Measurements from ENCODE around the gene PARP14. TPM values are rescaled to one million over a fixed set of nuclear protein-coding genes. Genes with fewer than 3 reads are reported as not detected.

The PARP14 gene, protein sequence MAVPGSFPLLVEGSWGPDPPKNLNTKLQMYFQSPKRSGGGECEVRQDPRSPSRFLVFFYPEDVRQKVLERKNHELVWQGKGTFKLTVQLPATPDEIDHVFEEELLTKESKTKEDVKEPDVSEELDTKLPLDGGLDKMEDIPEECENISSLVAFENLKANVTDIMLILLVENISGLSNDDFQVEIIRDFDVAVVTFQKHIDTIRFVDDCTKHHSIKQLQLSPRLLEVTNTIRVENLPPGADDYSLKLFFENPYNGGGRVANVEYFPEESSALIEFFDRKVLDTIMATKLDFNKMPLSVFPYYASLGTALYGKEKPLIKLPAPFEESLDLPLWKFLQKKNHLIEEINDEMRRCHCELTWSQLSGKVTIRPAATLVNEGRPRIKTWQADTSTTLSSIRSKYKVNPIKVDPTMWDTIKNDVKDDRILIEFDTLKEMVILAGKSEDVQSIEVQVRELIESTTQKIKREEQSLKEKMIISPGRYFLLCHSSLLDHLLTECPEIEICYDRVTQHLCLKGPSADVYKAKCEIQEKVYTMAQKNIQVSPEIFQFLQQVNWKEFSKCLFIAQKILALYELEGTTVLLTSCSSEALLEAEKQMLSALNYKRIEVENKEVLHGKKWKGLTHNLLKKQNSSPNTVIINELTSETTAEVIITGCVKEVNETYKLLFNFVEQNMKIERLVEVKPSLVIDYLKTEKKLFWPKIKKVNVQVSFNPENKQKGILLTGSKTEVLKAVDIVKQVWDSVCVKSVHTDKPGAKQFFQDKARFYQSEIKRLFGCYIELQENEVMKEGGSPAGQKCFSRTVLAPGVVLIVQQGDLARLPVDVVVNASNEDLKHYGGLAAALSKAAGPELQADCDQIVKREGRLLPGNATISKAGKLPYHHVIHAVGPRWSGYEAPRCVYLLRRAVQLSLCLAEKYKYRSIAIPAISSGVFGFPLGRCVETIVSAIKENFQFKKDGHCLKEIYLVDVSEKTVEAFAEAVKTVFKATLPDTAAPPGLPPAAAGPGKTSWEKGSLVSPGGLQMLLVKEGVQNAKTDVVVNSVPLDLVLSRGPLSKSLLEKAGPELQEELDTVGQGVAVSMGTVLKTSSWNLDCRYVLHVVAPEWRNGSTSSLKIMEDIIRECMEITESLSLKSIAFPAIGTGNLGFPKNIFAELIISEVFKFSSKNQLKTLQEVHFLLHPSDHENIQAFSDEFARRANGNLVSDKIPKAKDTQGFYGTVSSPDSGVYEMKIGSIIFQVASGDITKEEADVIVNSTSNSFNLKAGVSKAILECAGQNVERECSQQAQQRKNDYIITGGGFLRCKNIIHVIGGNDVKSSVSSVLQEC (N-terminal part only)
- 10 to 100 TPM; 16.8 to 49.7 (median 34.4) TPM for total RNA-seq
- polyA plus RNA-seq = 10 to 100 TPM in 1 of 3 donors, 1 to 10 TPM in 2; 5.0 to 11.0 (median 5.9) TPM
- long read RNA-seq, donor 1 = 0 reads
- long read RNA-seq, donor 2 = 0 reads
- long read RNA-seq, donor 3 = 0 reads
- long read RNA-seq, donor 4 = 0 reads
- long read RNA-seq, donor 5, full-length matches to known transcripts = 1 of 1 reads
- long read RNA-seq, donor 5, partial matches to known transcripts = 0 of 1 reads
- long read RNA-seq, donor 5, other reads (novel, unspliced or antisense) = 0 of 1 reads
- long read RNA-seq, donor 6 = 0 reads
- long read RNA-seq, donor 7 = 0 reads
- long read RNA-seq, donor 8 = 0 reads
- long read RNA-seq, donor 9 = 0 reads
- long read RNA-seq, donor 10 = 0 reads

DNA sequence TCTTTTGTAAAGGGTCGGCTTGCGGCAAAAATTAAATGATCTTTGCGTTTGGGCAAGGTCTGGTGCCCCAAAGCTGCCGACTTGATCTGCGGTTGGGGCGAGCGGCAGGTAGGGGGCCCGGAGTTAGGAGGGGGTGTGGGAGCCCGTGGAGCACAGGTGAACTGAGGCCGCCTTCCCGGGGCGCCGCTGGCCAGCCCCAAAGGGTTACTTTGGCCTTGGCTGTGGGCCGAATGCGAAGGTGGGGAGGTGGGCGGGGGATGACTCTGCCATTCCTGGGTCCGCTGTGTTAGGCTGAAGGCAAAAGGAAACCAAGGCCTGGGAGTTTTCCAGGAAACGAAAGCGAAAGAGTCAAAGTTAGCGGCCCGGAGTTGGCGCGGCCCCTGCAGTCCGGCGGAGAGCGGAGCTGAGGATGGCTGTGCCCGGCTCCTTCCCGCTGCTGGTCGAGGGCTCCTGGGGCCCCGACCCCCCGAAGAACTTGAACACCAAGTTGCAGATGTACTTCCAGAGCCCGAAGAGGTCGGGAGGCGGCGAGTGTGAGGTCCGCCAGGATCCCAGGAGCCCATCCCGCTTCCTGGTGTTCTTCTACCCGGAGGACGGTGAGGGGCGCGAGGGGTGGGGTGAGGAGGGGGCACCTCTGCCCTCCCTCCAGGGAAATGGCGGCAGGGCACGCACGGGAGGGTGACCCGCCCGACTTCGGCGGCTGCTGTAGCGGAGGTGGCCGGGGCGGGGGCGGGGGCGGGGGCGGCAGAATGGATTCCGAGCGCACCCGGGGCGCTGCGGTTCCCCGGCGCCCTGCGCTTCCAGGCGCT is at the start of gene PARP14:
Gene PARP14 (plus strand): TSS at position 365 of the 809 bp plus-strand sequence. CDS start 45 bp downstream, at position 410.
- WGBS, 5 donors = 0 to 1% (median 0%) methylated on average over 37 to 63 of the region's 63 CpGs
- no peaks in the 10 kb centered on the region for H3K36me3 ChIP-seq
- TF ChIP-seq POLR2AphosphoS5 (IDR thresholded peaks at IDR 0.05) (peak in 2 of 3 donors; percentile 71 to 83), POLR2A (IDR thresholded peaks at IDR 0.05) (no peak)
- TF ChIP-seq, protein P1, sequence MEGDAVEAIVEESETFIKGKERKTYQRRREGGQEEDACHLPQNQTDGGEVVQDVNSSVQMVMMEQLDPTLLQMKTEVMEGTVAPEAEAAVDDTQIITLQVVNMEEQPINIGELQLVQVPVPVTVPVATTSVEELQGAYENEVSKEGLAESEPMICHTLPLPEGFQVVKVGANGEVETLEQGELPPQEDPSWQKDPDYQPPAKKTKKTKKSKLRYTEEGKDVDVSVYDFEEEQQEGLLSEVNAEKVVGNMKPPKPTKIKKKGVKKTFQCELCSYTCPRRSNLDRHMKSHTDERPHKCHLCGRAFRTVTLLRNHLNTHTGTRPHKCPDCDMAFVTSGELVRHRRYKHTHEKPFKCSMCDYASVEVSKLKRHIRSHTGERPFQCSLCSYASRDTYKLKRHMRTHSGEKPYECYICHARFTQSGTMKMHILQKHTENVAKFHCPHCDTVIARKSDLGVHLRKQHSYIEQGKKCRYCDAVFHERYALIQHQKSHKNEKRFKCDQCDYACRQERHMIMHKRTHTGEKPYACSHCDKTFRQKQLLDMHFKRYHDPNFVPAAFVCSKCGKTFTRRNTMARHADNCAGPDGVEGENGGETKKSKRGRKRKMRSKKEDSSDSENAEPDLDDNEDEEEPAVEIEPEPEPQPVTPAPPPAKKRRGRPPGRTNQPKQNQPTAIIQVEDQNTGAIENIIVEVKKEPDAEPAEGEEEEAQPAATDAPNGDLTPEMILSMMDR (IDR thresholded peaks at IDR 0.05) = peak in 2 of 7 experiments; percentile 15 to 34
- H3K27me3 ChIP-seq = no peaks in the 10 kb centered on the region
- H3K4me3 ChIP-seq = peak within 1 kb of the TSS; percentile 82 to 94 (median 90)
- peak; percentile 79 to 93 for DNase-seq
- no peaks in the 10 kb centered on the region for H3K9me3 ChIP-seq
- H3K4me1 ChIP-seq = peaks cover 24 to 43% (median 34%) of the 10 kb centered on the region in 4 donors
- H3K27ac ChIP-seq = peak within 1 kb of the TSS; percentile 92 to 98 (median 96)
- intact Hi-C loops (cut with DNase I; ENCODE audit: low total_unique reads) = loop anchor here (10.0 kb wide), 1 partner anchor 286 kb away; no protein-coding TSS in a partner anchor

DNA sequence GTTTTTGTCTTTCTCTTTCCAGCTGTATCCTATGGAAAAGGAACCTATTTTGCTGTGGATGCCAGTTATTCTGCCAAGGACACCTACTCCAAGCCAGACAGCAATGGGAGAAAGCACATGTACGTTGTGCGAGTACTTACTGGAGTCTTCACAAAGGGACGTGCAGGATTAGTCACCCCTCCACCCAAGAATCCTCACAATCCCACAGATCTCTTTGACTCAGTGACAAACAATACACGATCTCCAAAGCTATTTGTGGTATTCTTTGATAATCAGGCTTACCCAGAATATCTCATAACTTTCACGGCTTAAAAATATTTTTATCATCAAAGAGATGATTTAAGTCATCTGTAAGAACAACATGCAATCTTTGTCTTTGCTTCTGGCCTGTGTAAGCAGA is 44.9 kb upstream of the PARP14 start:
- TF ChIP-seq POLR2A (IDR thresholded peaks at IDR 0.05) = no peak
- WGBS, 5 donors = 68 to 83% (median 69%) methylated on average over 5 of the region's 5 CpGs
- Histone ChIP-seq H3K36me3 (no peaks in the 10 kb centered on the region), H3K27me3 (no peaks in the 10 kb centered on the region), H3K9me3 (no peaks in the 10 kb centered on the region), H3K4me3 (no peak overlapping the region), H3K4me1 (peaks cover 0 to 6% (median 0%) of the 10 kb centered on the region in 4 donors), H3K27ac (no peak overlapping the region)
- DNase-seq = no peak
- intact Hi-C loops (cut with DNase I; ENCODE audit: low total_unique reads) = no loop called here

DNA sequence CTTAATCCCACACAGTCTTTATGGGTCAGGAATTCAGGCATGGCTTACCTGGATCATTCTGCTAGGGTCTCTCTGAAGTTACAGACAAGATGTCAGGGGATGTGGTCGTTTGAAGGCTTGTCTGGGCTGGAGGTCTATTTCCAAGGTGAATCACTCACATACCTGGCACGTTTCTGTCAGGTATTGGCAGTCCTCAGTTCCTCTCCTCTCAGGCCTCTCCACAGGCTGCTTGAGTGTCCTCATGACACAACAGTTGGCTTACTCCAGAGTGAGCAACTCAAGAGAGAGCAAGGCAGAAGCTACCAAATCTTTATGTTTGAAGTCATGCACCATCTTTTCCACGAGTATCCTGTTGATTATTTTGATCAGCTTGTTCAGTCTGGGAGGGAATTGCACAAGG is 43.9 kb upstream of the PARP14 start:
- intact Hi-C loops (cut with DNase I; ENCODE audit: low total_unique reads) = no loop called here
- Histone ChIP-seq H3K4me1 (peaks cover 0 to 6% (median 0%) of the 10 kb centered on the region in 4 donors), H3K27ac (no peak overlapping the region), H3K36me3 (no peaks in the 10 kb centered on the region), H3K9me3 (no peaks in the 10 kb centered on the region), H3K4me3 (no peak overlapping the region), H3K27me3 (no peaks in the 10 kb centered on the region)
- 47 to 61% (median 54%) methylated on average over 3 of the region's 3 CpGs for WGBS, 5 donors
- TF ChIP-seq POLR2A (IDR thresholded peaks at IDR 0.05) (no peak), EP300 (IDR thresholded peaks at IDR 0.05) (no peak), POLR2AphosphoS5 (IDR thresholded peaks at IDR 0.05) (no peak)
- TF ChIP-seq, protein P1 (IDR thresholded peaks at IDR 0.05) = no peak
- no peak for DNase-seq

Measured in stomach (tissue), 19 donors.